ENCODE data around the gene AHR.

The AHR gene

DNA sequence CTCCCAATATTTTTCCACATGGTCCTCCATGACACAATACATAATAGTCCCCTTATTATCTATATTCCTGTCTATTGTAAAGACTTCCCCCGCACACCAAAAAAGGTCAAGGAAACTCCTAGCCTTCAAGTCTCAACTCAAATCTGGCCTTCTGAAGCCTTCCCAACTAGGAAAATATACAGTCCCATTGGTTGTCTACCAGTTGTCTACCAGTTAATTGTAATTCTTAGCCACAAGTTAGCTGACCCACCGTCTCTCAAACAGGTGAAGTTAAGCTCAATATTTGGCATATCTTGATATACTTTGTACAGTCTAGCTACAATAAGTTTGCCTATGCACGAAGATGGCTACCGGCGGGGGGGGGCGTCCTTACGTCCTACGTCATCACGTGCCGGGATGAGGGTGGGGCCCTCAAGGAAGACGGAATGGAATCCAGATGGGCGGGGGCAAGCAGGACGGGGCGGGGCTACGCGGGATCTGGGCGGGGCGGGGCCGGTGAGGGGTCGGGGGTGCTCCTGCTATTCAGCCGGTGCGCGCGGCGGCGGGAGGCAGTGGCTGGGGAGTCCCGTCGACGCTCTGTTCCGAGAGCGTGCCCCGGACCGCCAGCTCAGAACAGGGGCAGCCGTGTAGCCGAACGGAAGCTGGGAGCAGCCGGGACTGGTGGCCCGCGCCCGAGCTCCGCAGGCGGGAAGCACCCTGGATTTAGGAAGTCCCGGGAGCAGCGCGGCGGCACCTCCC lies at the start of gene AHR:
Gene AHR (plus strand): TSS at position 551 of the 738 bp plus-strand sequence. CDS start 613 bp downstream, outside the sequence.
- no peak for FAIRE-seq

- no peak for FAIRE-seq
These were observed 44.6 kb upstream of the AHR start for GRCh38 chr7:17253885-17254284.

GRCh38 chr7:17255926-17256325 lies 42.5 kb upstream of the AHR start:
- no peak for FAIRE-seq

GRCh38 chr7:17256375-17256774 lies 42.1 kb upstream of the AHR start:
- no peak for FAIRE-seq

DNA sequence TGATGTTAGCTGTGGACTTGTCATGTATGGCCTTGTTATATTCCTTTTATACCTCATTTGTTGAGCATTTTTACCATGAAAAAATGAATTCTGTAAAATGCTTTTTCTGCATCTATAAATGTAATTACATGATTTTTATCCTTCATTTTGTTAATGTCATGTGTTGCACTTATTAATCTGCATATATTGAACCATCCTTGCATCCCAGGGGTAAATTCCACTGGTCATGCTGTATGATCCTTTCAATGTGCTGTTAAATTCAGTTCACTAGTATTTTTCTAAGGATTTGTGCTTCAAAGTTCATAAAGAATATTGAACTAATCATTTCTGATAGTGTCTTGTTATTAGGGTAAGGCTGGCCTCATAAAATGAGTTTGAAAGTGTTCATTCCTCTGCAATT lies 31.9 kb upstream of the AHR start:
- no peak for FAIRE-seq

- FAIRE-seq: no peak
These were observed 28.9 kb upstream of the AHR start for GRCh38 chr7:17269341-17270221.

DNA sequence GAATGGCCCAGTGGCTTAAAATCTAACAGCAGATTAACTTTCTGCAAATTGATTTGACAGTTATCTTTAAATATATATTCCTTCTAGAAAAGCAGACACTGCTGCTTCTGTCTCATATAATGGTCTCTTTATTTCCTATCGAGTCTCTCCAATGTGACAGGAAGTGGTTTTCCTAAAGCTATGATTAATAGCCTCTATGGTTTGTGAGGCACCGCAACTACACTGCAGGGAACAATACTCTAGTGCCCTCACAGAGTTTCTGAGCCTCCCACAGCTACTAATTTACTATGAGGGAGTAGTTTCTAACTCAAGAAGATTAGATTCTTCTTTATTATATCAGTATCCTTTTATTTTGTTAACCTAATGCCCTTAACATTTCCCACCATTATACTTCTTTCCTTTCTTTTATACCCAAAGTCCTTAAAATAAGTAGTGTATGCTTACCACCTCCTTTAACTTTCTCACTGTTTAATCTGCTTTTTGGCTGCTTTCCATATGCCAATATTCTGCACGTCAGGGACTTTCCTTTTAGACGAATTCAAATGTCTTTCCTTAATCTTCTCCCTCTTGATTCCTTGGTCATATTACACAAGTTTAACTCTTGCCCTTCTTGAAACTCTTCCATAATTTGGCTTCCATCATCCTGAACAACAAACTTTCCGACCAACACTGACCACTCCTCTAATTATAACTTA lies 23.8 kb upstream of the AHR start:
- no peak for FAIRE-seq

GRCh38 chr7:17275749-17276671 lies 22.4 kb upstream of the AHR start:
- FAIRE-seq: no peak

GRCh38 chr7:17279061-17279460 lies 19.4 kb upstream of the AHR start:
- no peak for FAIRE-seq

GRCh38 chr7:17289074-17289645 lies 9.3 kb upstream of the AHR start:
- FAIRE-seq: no peak

DNA sequence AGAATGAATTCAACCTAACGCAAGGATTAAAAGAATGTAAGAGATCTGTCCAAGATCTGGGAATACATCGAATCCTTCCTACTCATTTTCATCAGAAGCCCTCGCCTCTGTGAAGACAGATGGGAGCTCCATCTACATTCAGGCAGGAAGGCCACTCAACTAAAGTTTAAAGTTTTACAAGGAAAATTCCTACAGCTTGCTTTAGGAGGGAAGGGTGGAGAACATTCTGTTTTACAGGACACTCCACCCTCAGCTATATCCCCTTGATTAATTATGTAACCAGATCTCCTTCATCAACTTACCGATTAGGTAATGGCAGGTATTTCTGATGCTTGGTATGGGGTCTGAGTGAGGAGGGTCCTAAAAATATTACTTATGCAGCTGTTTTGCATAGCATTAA lies 5.6 kb upstream of the AHR start:
- FAIRE-seq: no peak

GRCh38 chr7:17293481-17293880 lies 5.0 kb upstream of the AHR start:
- FAIRE-seq: no peak

DNA sequence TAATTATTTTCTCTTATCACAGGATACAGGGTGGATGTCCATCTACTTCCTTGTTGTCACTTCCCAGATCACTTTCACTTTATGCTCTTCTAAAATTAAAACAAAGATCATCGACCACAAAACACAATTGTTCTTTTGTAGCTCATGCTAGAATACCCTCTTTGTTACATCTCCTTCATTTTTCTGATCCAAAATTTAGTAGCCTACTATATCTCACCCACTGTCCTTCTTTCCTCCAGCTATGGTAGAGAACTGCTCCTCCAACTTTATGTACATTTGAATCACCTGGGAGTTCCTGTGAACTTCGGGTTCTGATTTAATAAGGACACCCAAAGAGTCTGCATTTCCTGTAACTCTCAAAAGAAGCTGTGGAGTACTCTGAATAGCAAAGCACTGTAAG lies 1.2 kb upstream of the AHR start:
- no peak for FAIRE-seq

- FAIRE-seq: no peak
These were observed 509 bp downstream of the AHR start for GRCh38 chr7:17298840-17299482.

- no peak for FAIRE-seq
These were observed 1.1 kb downstream of the AHR start for GRCh38 chr7:17299483-17299991.

GRCh38 chr7:17300012-17300411 lies 1.6 kb downstream of the AHR start:
- no peak for FAIRE-seq

DNA sequence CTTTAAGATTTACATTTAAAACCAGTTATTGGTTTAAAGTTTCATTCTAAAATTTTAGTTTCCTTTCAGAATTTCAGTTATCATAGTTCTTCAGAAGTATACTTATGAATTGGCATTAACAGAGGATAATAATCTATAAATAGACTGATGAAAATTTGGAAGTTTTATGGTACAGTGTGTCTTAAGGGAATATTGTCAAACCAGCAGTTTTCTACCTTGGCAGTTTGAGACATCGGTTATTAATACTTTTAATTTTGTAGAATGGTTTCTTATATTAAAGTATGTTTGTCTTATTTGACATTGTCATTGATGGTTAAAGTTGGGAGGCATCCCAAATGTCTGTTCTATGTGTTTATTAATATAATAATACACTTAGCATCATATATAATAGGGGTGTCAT lies 2.0 kb downstream of the AHR start:
- FAIRE-seq: peak; percentile 18

GRCh38 chr7:17301471-17302456 lies 3.3 kb downstream of the AHR start:
- peak; percentile 91 for FAIRE-seq

DNA sequence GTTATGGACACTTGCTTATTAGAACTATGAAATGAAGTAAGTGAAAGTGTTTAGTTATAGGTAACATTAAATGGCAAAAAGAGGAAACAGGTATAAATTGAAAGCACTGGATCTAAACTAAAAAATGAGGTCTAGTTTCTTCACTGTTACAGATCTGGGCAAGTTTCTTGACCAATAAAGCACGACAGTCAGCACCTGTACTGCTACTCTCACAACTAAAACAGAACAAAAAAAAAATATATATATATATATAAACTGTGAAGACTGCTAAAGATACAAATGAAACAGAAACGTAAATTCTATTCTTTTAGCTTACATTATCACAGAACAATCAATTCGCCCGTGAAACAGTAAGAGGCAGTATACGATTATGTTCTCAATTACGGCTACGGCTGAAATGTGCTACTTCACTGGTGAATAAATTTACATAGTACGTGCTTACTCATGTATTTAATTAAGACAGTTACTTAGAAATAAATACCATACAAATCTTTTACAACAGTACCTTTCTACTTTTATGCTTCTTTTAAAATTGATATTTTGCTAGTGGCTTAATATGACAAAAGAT lies 4.2 kb downstream of the AHR start:
- no peak for FAIRE-seq

- FAIRE-seq: no peak
These were observed 6.5 kb downstream of the AHR start for GRCh38 chr7:17304926-17305325.

Measured in endometrium (tissue), 2 donors.